ENCODE measurements around the gene LFNG.

GRCh38 chr7:2516194-2516555 lies 3.4 kb upstream of the LFNG start:
- no peak for TF ChIP-seq RXRA (IDR thresholded peaks at IDR 0.05)
- TF ChIP-seq, protein P1, sequence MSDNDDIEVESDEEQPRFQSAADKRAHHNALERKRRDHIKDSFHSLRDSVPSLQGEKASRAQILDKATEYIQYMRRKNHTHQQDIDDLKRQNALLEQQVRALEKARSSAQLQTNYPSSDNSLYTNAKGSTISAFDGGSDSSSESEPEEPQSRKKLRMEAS (IDR thresholded peaks at IDR 0.05): no peak
- TF ChIP-seq, protein P2, sequence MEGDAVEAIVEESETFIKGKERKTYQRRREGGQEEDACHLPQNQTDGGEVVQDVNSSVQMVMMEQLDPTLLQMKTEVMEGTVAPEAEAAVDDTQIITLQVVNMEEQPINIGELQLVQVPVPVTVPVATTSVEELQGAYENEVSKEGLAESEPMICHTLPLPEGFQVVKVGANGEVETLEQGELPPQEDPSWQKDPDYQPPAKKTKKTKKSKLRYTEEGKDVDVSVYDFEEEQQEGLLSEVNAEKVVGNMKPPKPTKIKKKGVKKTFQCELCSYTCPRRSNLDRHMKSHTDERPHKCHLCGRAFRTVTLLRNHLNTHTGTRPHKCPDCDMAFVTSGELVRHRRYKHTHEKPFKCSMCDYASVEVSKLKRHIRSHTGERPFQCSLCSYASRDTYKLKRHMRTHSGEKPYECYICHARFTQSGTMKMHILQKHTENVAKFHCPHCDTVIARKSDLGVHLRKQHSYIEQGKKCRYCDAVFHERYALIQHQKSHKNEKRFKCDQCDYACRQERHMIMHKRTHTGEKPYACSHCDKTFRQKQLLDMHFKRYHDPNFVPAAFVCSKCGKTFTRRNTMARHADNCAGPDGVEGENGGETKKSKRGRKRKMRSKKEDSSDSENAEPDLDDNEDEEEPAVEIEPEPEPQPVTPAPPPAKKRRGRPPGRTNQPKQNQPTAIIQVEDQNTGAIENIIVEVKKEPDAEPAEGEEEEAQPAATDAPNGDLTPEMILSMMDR (IDR thresholded peaks at IDR 0.05; ENCODE audit: low read depth, low read length, missing input control): no peak
- TF ChIP-seq FOXA1 (IDR thresholded peaks at IDR 0.05): no peak
- TF ChIP-seq GABPA (IDR thresholded peaks at IDR 0.05 in 1 of 2, conservative IDR thresholded peaks at IDR 0.05 in 1 of 2): no peak
- TF ChIP-seq TAF1 (conservative IDR thresholded peaks at IDR 0.05): no peak
- TF ChIP-seq, protein P3, sequence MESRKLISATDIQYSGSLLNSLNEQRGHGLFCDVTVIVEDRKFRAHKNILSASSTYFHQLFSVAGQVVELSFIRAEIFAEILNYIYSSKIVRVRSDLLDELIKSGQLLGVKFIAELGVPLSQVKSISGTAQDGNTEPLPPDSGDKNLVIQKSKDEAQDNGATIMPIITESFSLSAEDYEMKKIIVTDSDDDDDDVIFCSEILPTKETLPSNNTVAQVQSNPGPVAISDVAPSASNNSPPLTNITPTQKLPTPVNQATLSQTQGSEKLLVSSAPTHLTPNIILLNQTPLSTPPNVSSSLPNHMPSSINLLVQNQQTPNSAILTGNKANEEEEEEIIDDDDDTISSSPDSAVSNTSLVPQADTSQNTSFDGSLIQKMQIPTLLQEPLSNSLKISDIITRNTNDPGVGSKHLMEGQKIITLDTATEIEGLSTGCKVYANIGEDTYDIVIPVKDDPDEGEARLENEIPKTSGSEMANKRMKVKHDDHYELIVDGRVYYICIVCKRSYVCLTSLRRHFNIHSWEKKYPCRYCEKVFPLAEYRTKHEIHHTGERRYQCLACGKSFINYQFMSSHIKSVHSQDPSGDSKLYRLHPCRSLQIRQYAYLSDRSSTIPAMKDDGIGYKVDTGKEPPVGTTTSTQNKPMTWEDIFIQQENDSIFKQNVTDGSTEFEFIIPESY (IDR thresholded peaks at IDR 0.05): no peak
- no peak for TF ChIP-seq SP1 (IDR thresholded peaks at IDR 0.05)
